Measurements from ENCODE around the gene LIMA1. TPM values are rescaled to one million over a fixed set of nuclear protein-coding genes. Genes with fewer than 3 reads are reported as not detected.

The LIMA1 gene
- total and polyA plus RNA-seq, 4 experiments from 2014 or later, result 4.9 to 14.9 (median 12.0) TPM

DNA sequence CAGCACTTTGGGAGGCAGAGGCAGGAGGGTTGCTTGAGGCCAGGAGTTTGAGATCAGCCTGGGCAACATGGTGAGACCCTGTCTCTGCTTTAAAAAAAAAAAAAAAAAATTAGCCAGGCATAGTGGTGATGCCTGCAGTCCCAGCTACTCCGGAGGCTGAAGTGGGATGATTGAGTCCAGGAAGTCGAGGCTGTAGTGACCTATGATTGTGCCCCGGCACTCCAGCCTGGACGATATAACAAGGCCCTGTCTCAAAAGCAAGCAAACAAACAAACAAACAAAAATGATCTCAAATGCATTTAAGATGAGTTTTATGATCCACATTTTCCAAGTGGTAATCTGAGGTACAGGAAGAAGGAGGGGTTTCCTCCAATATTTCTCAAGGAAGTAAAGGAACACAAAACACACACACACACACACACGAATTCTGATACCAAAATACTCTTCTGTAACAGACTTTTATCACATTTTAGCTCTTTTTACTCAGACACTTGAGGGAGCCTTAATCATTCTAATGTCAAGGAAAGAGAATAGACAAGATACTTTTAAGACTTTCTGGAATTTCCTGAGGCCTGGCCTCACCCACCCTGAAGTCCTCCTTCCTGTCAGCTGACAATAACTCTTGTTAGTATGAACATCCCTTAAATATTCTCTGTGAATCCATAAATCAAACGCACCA is 71.8 kb downstream of the LIMA1 start:
- peaks cover 3 to 4% of the 10 kb centered on the region in 2 donors for H3K36me3 Mint-ChIP-seq

GRCh38 chr12:50207424-50207823 is 75.9 kb downstream of the LIMA1 start:
- ChIA-PET CTCF (ENCODE audit: partially characterized antibody) (interaction anchor here (1.3 to 2.4 kb wide), 2 partner anchors 12 to 20 kb away, joined by 3 to 6 read pairs; no protein-coding TSS in a partner anchor), POLR2A (ENCODE audit: partially characterized antibody) (interaction anchor here (0.9 to 1.0 kb wide), 3 partner anchors 14 to 16 kb away, joined by 3 to 4 read pairs (median 4); no protein-coding TSS in a partner anchor)
- H3K4me1 Mint-ChIP-seq, result peaks cover 12 to 27% (median 17%) of the 10 kb centered on the region in 4 donors
- H3K9me3 ChIP-seq (ENCODE audit: control insufficient read depth in 1 of 2, low read length in 2 of 2), result no peaks in the 10 kb centered on the region
- H3K36me3 ChIP-seq (ENCODE audit: insufficient read depth, low read length), result peaks cover 12% of the 10 kb centered on the region
- H3K4me3 ChIP-seq (ENCODE audit: low read length in 2 of 2), result no peak overlapping the region
- peaks cover 24% of the 10 kb centered on the region for H3K4me1 ChIP-seq (ENCODE audit: insufficient read depth, low read length)
- H3K27ac Mint-ChIP-seq, result peak overlapping the region in 2 of 7 donors; percentile 27 to 56
- peaks cover 24 to 31% of the 10 kb centered on the region in 2 donors for H3K36me3 Mint-ChIP-seq
- H3K27me3 Mint-ChIP-seq, result no peaks in the 10 kb centered on the region
- H3K27me3 ChIP-seq (ENCODE audit: insufficient read depth, low read length), result no peaks in the 10 kb centered on the region
- no peak overlapping the region for H3K27ac ChIP-seq (ENCODE audit: low read depth, low read length)
- DNase-seq, result no peak
- H3K4me3 Mint-ChIP-seq, result no peak overlapping the region
- intact Hi-C loops (cut with micrococcal nuclease), result no loop called here
- H3K9me3 Mint-ChIP-seq, result no peaks in the 10 kb centered on the region

More for the DNA sequence above, 71.8 kb downstream of the LIMA1 start:
- Histone ChIP-seq H3K27me3 (ENCODE audit: insufficient read depth, low read length) (no peaks in the 10 kb centered on the region), H3K9me3 (ENCODE audit: control insufficient read depth in 1 of 2, low read length in 2 of 2) (no peaks in the 10 kb centered on the region), H3K4me3 (ENCODE audit: low read length in 2 of 2) (peak overlapping the region in 1 of 2 donors; percentile 2), H3K36me3 (ENCODE audit: insufficient read depth, low read length) (no peaks in the 10 kb centered on the region), H3K4me1 (ENCODE audit: insufficient read depth, low read length) (peaks cover 53% of the 10 kb centered on the region), H3K27ac (ENCODE audit: low read depth, low read length) (peak overlapping the region; percentile 62)
- no peaks in the 10 kb centered on the region for H3K9me3 Mint-ChIP-seq
- ChIA-PET POLR2A (ENCODE audit: partially characterized antibody) (interaction anchor here (1.0 to 5.1 kb wide), 6 partner anchors 11 to 127 kb away, joined by 3 to 88 read pairs (median 4); partner anchors contain the start of genes COX14, LIMA1 and SMARCD1), CTCF (ENCODE audit: partially characterized antibody) (interaction anchor here (0.7 to 5.6 kb wide), 14 partner anchors 10 to 429 kb away, joined by 3 to 35 read pairs (median 4); partner anchors contain the start of genes COX14 and LIMA1)
- H3K27me3 Mint-ChIP-seq, result no peaks in the 10 kb centered on the region
- intact Hi-C loops (cut with micrococcal nuclease), result loop anchor here (1.0 kb wide), 1 partner anchor 11 kb away; no protein-coding TSS in a partner anchor
- peak overlapping the region; percentile 32 to 87 (median 76) for H3K4me3 Mint-ChIP-seq
- peak overlapping the region; percentile 88 to 97 (median 95) for H3K27ac Mint-ChIP-seq
- peaks cover 32 to 54% (median 40%) of the 10 kb centered on the region in 4 donors for H3K4me1 Mint-ChIP-seq
- DNase-seq, result no peak

DNA sequence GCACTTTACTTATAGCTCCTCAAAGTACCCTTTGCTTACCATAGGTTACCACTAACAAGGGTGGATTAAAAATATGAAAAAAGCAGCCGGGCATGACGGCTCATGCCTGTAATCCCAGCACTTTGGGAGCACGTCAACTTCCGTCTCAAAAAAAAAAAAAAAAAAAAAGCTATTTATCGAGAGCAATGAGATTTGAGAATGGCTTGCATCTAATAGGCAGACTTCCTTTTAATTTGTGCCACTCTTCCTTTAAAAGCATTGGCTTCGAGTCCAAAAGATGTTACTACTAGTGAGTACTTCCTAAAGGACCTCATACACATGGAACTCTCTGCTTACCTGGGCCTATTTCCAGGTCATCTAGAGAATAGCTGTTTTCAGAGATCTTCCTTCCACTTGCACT is 77.7 kb downstream of the LIMA1 start:
- H3K27ac ChIP-seq (ENCODE audit: low read depth, low read length), result no peak overlapping the region
- H3K9me3 ChIP-seq (ENCODE audit: control insufficient read depth in 1 of 2, low read length in 2 of 2), result no peaks in the 10 kb centered on the region
- DNase-seq, result no peak
- Mint-ChIP-seq H3K9me3 (no peaks in the 10 kb centered on the region), H3K27ac (no peak overlapping the region), H3K36me3 (peaks cover 31 to 40% of the 10 kb centered on the region in 2 donors), H3K4me3 (no peak overlapping the region), H3K4me1 (peaks cover 2 to 9% (median 4%) of the 10 kb centered on the region in 4 donors), H3K27me3 (no peaks in the 10 kb centered on the region)
- peaks cover 6% of the 10 kb centered on the region for H3K4me1 ChIP-seq (ENCODE audit: insufficient read depth, low read length)
- ChIA-PET CTCF (ENCODE audit: partially characterized antibody) (interaction anchor here (0.7 kb wide), 3 partner anchors 9 to 180 kb away, joined by 3 read pairs; no protein-coding TSS in a partner anchor), POLR2A (ENCODE audit: partially characterized antibody) (interaction anchor here (0.6 kb wide), 1 partner anchor 48 kb away, joined by 3 read pairs; no protein-coding TSS in a partner anchor)
- no peaks in the 10 kb centered on the region for H3K27me3 ChIP-seq (ENCODE audit: insufficient read depth, low read length)
- peaks cover 23% of the 10 kb centered on the region for H3K36me3 ChIP-seq (ENCODE audit: insufficient read depth, low read length)
- intact Hi-C loops (cut with micrococcal nuclease), result no loop called here
- no peak overlapping the region for H3K4me3 ChIP-seq (ENCODE audit: low read length in 2 of 2)

DNA sequence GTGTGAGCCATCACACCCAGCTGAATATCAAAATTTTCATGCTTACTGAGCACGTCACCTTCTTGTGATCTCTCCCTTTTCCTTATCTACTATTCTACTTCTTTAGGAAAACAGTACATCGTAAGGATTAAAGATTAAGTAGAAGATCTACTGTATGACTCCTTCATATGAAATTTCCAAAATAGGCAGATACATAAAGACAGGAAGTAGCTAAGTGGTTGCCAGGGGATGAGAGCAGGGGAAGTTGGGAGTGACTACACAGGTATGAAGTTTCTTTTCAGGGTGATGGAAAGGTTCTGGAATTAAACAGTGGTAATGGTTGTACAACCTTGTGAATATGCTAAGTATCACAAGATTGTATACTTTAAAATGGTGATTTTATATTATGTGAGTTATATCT is 79.6 kb downstream of the LIMA1 start:
- no peak overlapping the region for H3K4me3 Mint-ChIP-seq
- H3K4me1 Mint-ChIP-seq, result peaks cover 0 to 5% (median 2%) of the 10 kb centered on the region in 4 donors
- H3K36me3 Mint-ChIP-seq, result peaks cover 42 to 52% of the 10 kb centered on the region in 2 donors
- DNase-seq, result no peak
- ChIA-PET CTCF (ENCODE audit: partially characterized antibody) (interaction anchor here (1.6 kb wide), 1 partner anchor 17 kb away, joined by 4 read pairs; no protein-coding TSS in a partner anchor), POLR2A (ENCODE audit: partially characterized antibody) (no interaction called here)
- Histone ChIP-seq H3K27ac (ENCODE audit: low read depth, low read length) (no peak overlapping the region), H3K27me3 (ENCODE audit: insufficient read depth, low read length) (no peaks in the 10 kb centered on the region), H3K4me3 (ENCODE audit: low read length in 2 of 2) (no peak overlapping the region), H3K9me3 (ENCODE audit: control insufficient read depth in 1 of 2, low read length in 2 of 2) (no peaks in the 10 kb centered on the region), H3K36me3 (ENCODE audit: insufficient read depth, low read length) (peaks cover 29% of the 10 kb centered on the region), H3K4me1 (ENCODE audit: insufficient read depth, low read length) (no peaks in the 10 kb centered on the region)
- no peaks in the 10 kb centered on the region for H3K9me3 Mint-ChIP-seq
- H3K27me3 Mint-ChIP-seq, result no peaks in the 10 kb centered on the region
- intact Hi-C loops (cut with micrococcal nuclease), result no loop called here
- H3K27ac Mint-ChIP-seq, result peak overlapping the region in 1 of 7 donors; percentile 11

GRCh38 chr12:50201987-50202521 is 81.3 kb downstream of the LIMA1 start:
- Histone ChIP-seq H3K9me3 (ENCODE audit: control insufficient read depth in 1 of 2, low read length in 2 of 2) (no peaks in the 10 kb centered on the region), H3K4me3 (ENCODE audit: low read length in 2 of 2) (no peak overlapping the region), H3K27me3 (ENCODE audit: insufficient read depth, low read length) (no peaks in the 10 kb centered on the region), H3K36me3 (ENCODE audit: insufficient read depth, low read length) (peaks cover 35% of the 10 kb centered on the region), H3K4me1 (ENCODE audit: insufficient read depth, low read length) (no peaks in the 10 kb centered on the region), H3K27ac (ENCODE audit: low read depth, low read length) (no peak overlapping the region)
- POLR2A ChIA-PET (ENCODE audit: partially characterized antibody), result no interaction called here
- Mint-ChIP-seq H3K36me3 (peaks cover 48 to 56% of the 10 kb centered on the region in 2 donors), H3K9me3 (no peaks in the 10 kb centered on the region), H3K27me3 (no peaks in the 10 kb centered on the region), H3K4me3 (no peak overlapping the region), H3K27ac (peak overlapping the region in 1 of 7 donors; percentile 70), H3K4me1 (peaks cover 0 to 5% (median 1%) of the 10 kb centered on the region in 4 donors)
- CTCF ChIA-PET (ENCODE audit: partially characterized antibody), result interaction anchor here (1.2 kb wide), 1 partner anchor 26 kb away, joined by 3 read pairs; no protein-coding TSS in a partner anchor
- intact Hi-C loops (cut with micrococcal nuclease), result no loop called here
- DNase-seq, result no peak

DNA sequence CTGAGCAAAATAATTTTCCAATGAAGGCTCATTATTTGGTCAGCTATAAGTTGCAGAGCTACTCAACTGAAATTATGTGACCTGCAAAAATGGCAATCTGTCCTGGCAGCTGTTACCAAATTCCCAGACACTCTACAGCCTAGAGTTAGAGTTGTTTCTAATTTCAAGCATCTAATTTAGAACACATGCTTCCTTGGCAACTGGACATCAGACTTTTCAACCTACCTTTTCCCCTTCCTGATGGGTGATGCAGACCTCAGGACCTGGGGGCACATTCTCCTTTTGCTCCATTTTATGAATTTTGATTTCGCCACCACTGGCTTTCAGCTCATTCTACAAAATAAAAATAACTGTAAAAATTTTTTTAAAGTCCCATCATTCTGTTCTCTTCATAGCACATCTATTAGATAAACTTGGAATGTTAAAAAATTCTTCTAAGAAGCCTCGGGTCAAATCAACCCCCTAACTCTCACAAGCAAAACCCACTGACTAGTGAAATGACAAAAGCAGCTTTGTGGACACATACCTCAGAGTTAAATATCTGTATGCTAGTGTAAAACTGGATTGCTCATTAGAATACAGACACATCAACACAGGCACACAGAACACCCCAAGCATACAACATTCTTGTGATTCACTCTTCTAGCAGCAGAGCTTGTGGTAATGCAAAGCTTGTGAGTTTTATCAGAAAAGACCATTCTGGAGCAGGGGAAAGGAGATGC is 82.6 kb downstream of the LIMA1 start:
- intact Hi-C loops (cut with micrococcal nuclease), result no loop called here
- H3K27ac ChIP-seq (ENCODE audit: low read depth, low read length), result no peak overlapping the region
- Mint-ChIP-seq H3K27me3 (no peaks in the 10 kb centered on the region), H3K36me3 (peaks cover 49 to 60% of the 10 kb centered on the region in 2 donors), H3K4me3 (no peak overlapping the region), H3K9me3 (no peaks in the 10 kb centered on the region), H3K4me1 (peaks cover 0 to 3% (median under 1%) of the 10 kb centered on the region in 4 donors), H3K27ac (no peak overlapping the region)
- ChIA-PET CTCF (ENCODE audit: partially characterized antibody) (interaction anchor here (1.1 to 1.9 kb wide), 6 partner anchors 11 to 131 kb away, joined by 3 to 5 read pairs (median 4); no protein-coding TSS in a partner anchor), POLR2A (ENCODE audit: partially characterized antibody) (no interaction called here)
- no peak for DNase-seq
- H3K4me1 ChIP-seq (ENCODE audit: insufficient read depth, low read length), result no peaks in the 10 kb centered on the region
- peaks cover 34% of the 10 kb centered on the region for H3K36me3 ChIP-seq (ENCODE audit: insufficient read depth, low read length)
- no peaks in the 10 kb centered on the region for H3K27me3 ChIP-seq (ENCODE audit: insufficient read depth, low read length)
- no peak overlapping the region for H3K4me3 ChIP-seq (ENCODE audit: low read length in 2 of 2)
- H3K9me3 ChIP-seq (ENCODE audit: control insufficient read depth in 1 of 2, low read length in 2 of 2), result no peaks in the 10 kb centered on the region
